NCI-H1417 (cell line): Measurements from ENCODE around the gene ANXA8.
"Not testable (repeated sequence)": the region's sequence is repeated elsewhere in the genome, so short reads cannot be mapped to it uniquely, and the experiment has no call there.

ENCODE experiments used
- DNase-seq, 3 experiments: peaks; one replicate each; lab custom pipeline; 2025; lab: John Stamatoyannopoulos, UW

The ANXA8 gene

GRCh38 chr10:47462577-47463358 is 21.1 kb downstream of the ANXA8 start:
- DNase-seq, result not testable (repeated sequence)

- DNase-seq, result peak; percentile 7 to 42 (median 37)
These were observed 22.6 kb downstream of the ANXA8 start for GRCh38 chr10:47461261-47461687.

- DNase-seq, result no peak
These were observed 25.3 kb downstream of the ANXA8 start for GRCh38 chr10:47458466-47459154.

GRCh38 chr10:47457826-47458225 is 26.1 kb downstream of the ANXA8 start:
- DNase-seq, result no peak

GRCh38 chr10:47457528-47457820 is 26.4 kb downstream of the ANXA8 start:
- DNase-seq, result no peak

GRCh38 chr10:47456794-47457527 is 27.0 kb downstream of the ANXA8 start:
- DNase-seq, result no peak

GRCh38 chr10:47456079-47456785 is 27.7 kb downstream of the ANXA8 start:
- no peak for DNase-seq

GRCh38 chr10:47455350-47456078 is 28.4 kb downstream of the ANXA8 start:
- DNase-seq, result not testable (repeated sequence)

GRCh38 chr10:47454780-47455058 is 29.2 kb downstream of the ANXA8 start:
- no peak for DNase-seq

- DNase-seq, result no peak
These were observed 29.7 kb downstream of the ANXA8 start for GRCh38 chr10:47454008-47454779.

GRCh38 chr10:47453141-47454007 is 30.5 kb downstream of the ANXA8 start:
- DNase-seq, result no peak

GRCh38 chr10:47452495-47453140 is 31.3 kb downstream of the ANXA8 start:
- peak in 2 of 3 experiments; percentile 24 to 54 for DNase-seq

GRCh38 chr10:47451998-47452494 is 31.9 kb downstream of the ANXA8 start:
- DNase-seq, result no peak

GRCh38 chr10:47451273-47451997 is 32.5 kb downstream of the ANXA8 start:
- no peak for DNase-seq

- DNase-seq, result no peak
These were observed 33.5 kb downstream of the ANXA8 start for GRCh38 chr10:47450442-47450841.

- DNase-seq, result peak in 1 of 3 experiments; percentile 0
These were observed 33.9 kb downstream of the ANXA8 start for GRCh38 chr10:47449979-47450378.

GRCh38 chr10:47449102-47449978 is 34.6 kb downstream of the ANXA8 start:
- DNase-seq, result peak in 2 of 3 experiments; percentile 1 to 32

- DNase-seq, result no peak
These were observed 36.2 kb downstream of the ANXA8 start for GRCh38 chr10:47447705-47448104.
